ENCODE results near the gene SOST. TPM values are rescaled to one million over a fixed set of nuclear protein-coding genes. Genes with fewer than 3 reads are reported as not detected.
A peak's percentile ranks its signal among the peaks of the same experiment; 100 is the strongest.
"Not testable (repeated sequence)": the region's sequence is repeated elsewhere in the genome, so short reads cannot be mapped to it uniquely, and the experiment has no call there.

Gene SOST
- not detected in 2 replicates for total RNA-seq (2014; rRNA removed; shearing (Covaris generic))
- 0.68 TPM in 1 of 2 replicates, not detected in the other for polyA plus RNA-seq (2014; cell fraction: nucleus; rRNA removed)

GRCh38 chr17:43758497-43759174, at the start of gene SOST:
Gene SOST, minus strand, starts transcription at chr17:43758791. Its CDS starts 50 bp downstream, at chr17:43758741.
- DNase-seq (ENCODE audit: extremely low read depth, low read depth): no peak

- DNase-seq (ENCODE audit: extremely low read depth, low read depth): no peak
These were observed 49.5 kb upstream of the SOST start for GRCh38 chr17:43808076-43808475.

GRCh38 chr17:43805117-43805516, 46.5 kb upstream of the SOST start:
- no peak for DNase-seq (ENCODE audit: extremely low read depth, low read depth)

GRCh38 chr17:43803758-43804157, 45.2 kb upstream of the SOST start:
- DNase-seq (ENCODE audit: extremely low read depth, low read depth): no peak

GRCh38 chr17:43801844-43802243, 43.3 kb upstream of the SOST start:
- DNase-seq (ENCODE audit: extremely low read depth, low read depth): no peak

- no peak for DNase-seq (ENCODE audit: extremely low read depth, low read depth)
These were observed 42.1 kb upstream of the SOST start for GRCh38 chr17:43800736-43801135.

- DNase-seq (ENCODE audit: extremely low read depth, low read depth): no peak
These were observed 40.5 kb upstream of the SOST start for GRCh38 chr17:43799047-43799446.

GRCh38 chr17:43798024-43798423, 39.4 kb upstream of the SOST start:
- DNase-seq (ENCODE audit: extremely low read depth, low read depth): not testable (repeated sequence)

GRCh38 chr17:43792668-43793067, 34.1 kb upstream of the SOST start:
- DNase-seq (ENCODE audit: extremely low read depth, low read depth): not testable (repeated sequence)

- DNase-seq (ENCODE audit: extremely low read depth, low read depth): peak; percentile 74
These were observed 33.0 kb upstream of the SOST start for GRCh38 chr17:43791589-43791988.

- no peak for DNase-seq (ENCODE audit: extremely low read depth, low read depth)
These were observed 31.8 kb upstream of the SOST start for GRCh38 chr17:43790311-43790940.

GRCh38 chr17:43789482-43789881, 30.9 kb upstream of the SOST start:
- no peak for DNase-seq (ENCODE audit: extremely low read depth, low read depth)

- DNase-seq (ENCODE audit: extremely low read depth, low read depth): no peak
These were observed 29.9 kb upstream of the SOST start for GRCh38 chr17:43788540-43788939.

- DNase-seq (ENCODE audit: extremely low read depth, low read depth): no peak
These were observed 29.1 kb upstream of the SOST start for GRCh38 chr17:43787728-43788127.

GRCh38 chr17:43784628-43785101, 26.1 kb upstream of the SOST start:
- DNase-seq (ENCODE audit: extremely low read depth, low read depth): no peak

- no peak for DNase-seq (ENCODE audit: extremely low read depth, low read depth)
These were observed 25.5 kb upstream of the SOST start for GRCh38 chr17:43784068-43784467.

- DNase-seq (ENCODE audit: extremely low read depth, low read depth): no peak
These were observed 24.5 kb upstream of the SOST start for GRCh38 chr17:43782913-43783680.

- DNase-seq (ENCODE audit: extremely low read depth, low read depth): no peak
These were observed 21.5 kb upstream of the SOST start, which contains the start of gene CFAP97D1 for GRCh38 chr17:43780135-43780534. Gene CFAP97D1, plus strand, starts transcription at chr17:43780435. Its CDS starts 28 bp downstream, at chr17:43780463.

GRCh38 chr17:43779145-43780125, 20.8 kb upstream of the SOST start:
- no peak for DNase-seq (ENCODE audit: extremely low read depth, low read depth)
